HG02938 (cell line): ENCODE data around the gene FREM2.

Source experiments
- ATAC-seq: cut with Tn5 transposase; IDR thresholded peaks from one replicate; pipeline ENCODE4 v1.9.1; 2021; ENCODE audit warnings: mild to moderate bottlenecking, moderate library complexity; ENCODE audit not compliant: unreplicated experiment

FREM2 gene, protein sequence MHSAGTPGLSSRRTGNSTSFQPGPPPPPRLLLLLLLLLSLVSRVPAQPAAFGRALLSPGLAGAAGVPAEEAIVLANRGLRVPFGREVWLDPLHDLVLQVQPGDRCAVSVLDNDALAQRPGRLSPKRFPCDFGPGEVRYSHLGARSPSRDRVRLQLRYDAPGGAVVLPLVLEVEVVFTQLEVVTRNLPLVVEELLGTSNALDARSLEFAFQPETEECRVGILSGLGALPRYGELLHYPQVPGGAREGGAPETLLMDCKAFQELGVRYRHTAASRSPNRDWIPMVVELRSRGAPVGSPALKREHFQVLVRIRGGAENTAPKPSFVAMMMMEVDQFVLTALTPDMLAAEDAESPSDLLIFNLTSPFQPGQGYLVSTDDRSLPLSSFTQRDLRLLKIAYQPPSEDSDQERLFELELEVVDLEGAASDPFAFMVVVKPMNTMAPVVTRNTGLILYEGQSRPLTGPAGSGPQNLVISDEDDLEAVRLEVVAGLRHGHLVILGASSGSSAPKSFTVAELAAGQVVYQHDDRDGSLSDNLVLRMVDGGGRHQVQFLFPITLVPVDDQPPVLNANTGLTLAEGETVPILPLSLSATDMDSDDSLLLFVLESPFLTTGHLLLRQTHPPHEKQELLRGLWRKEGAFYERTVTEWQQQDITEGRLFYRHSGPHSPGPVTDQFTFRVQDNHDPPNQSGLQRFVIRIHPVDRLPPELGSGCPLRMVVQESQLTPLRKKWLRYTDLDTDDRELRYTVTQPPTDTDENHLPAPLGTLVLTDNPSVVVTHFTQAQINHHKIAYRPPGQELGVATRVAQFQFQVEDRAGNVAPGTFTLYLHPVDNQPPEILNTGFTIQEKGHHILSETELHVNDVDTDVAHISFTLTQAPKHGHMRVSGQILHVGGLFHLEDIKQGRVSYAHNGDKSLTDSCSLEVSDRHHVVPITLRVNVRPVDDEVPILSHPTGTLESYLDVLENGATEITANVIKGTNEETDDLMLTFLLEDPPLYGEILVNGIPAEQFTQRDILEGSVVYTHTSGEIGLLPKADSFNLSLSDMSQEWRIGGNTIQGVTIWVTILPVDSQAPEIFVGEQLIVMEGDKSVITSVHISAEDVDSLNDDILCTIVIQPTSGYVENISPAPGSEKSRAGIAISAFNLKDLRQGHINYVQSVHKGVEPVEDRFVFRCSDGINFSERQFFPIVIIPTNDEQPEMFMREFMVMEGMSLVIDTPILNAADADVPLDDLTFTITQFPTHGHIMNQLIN (N-terminal part only)

DNA sequence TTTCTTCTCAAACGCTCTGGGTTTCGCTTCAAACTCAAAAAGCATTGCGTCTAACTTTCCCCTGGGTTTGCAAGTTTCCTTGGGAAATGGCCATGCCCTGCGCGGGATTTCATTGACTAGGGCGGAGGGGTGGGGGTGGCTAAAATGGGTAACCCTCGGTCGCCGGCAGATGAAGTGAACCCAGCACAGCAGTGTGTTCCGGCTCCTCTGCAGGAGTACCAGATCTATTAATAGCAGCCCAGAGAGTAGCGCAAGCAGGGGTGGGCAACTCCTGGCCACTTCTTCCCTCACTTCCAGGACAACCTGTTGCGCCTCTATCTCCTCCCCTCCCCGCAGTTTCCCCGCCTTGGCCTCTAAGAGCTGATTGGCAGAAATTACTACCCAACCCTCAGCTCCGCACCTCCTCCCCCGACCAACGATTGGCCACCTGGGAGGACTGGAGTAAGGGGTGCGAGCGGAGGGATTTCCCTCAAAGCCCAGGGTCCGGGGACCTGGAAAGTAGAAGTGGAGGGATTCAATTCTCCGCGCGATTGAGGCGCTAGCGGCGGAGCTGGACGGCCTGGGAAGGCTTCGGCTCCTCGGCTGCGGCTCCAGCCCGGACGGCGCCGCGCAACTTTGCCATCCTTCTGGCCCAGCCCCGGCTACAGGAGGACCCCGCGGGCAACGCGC lies at the start of gene FREM2:
FREM2 (plus strand) TSS at position 501 of the 669 bp plus-strand sequence. CDS start 268 bp downstream, outside the sequence.
- no peak for ATAC-seq

DNA sequence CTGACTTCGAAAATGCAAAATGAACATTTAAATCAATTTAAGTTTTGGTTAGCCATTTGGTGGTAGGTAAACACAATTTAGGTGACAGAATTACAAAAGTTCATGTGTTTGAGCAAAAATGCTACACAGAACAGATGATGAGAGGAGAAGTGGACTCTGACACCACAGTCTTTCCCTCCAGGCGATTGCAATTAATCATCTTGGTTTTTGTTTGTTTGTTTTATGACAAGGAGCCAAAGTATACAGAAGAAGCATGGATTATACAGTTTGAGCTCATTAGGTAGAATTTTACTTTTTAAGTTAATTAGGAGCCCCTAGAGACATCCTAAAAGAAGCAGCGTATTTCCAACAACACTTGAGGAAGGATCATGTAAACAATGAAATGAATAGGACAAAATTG lies 49.3 kb upstream of the FREM2 start:
- no peak for ATAC-seq

DNA sequence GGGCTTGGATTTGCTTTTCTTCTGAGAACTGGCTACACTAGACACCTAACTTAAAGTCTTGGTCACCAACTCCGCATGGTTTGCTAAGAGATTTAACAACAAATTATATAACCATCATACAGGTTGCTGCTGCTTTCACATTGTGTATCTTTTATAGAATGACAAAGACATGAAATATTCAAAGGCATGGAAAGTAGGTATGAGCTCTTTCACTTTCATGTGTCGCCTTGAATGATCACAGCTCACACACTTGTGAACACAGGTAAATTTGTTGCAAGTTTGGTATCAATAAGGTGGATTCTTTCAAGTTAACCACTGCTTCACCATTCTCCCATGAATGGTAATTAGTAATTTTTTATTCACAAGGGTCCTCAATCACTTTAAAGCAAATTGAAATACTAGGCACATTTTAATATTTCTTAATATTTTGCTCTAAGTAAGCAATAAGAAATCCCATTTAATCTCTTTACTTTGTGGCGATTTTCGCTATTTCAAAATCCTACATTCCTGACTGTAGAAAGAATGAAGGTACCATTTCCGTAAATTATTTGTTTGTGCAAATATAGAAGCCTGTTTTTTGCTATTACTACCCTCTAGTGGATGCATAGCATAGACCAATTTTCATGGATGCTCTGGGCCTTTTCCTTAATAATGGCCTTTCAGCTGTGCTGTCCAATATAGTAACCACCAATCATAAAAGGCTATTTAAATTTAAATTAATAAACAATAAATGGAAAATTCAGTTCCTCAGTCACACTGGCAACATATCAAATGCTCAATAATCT lies 45.5 kb upstream of the FREM2 start:
- ATAC-seq = no peak

DNA sequence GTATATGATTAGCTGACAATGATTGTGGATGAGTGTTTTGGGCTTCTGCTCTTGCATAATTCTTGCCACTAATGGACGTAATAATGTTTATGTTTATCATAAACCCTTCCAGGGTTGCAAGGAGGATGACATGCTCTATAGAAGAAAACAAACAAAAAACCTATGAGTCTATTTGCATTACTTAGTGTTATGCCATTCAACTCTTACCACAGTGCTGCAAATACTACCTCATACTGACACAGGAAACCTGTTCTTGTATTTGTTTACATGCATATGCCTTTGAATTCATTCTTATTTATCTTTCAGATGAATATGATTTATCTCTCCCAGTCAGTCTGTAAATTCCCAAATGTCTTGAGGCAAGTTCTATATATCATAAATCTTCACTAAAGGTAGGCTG lies 39.6 kb upstream of the FREM2 start:
- ATAC-seq = no peak

DNA sequence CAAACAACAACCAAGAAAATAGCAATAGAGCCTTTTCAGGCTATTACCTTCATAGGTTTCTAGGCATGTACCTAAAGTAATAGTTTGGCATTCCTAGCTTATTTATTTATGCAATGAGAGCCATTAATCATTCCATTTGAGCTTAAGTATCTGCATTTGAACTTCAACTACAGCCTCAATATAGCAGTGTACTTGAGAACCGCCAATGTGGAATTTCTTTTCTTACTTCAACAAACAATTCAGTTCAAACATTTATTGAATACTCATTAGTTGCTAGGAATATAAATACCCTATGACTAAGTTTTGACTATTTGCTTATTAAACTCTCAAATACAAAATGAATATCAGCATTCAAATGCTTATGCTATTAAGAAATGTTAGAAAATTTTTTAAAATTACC lies 38.0 kb upstream of the FREM2 start:
- no peak for ATAC-seq

DNA sequence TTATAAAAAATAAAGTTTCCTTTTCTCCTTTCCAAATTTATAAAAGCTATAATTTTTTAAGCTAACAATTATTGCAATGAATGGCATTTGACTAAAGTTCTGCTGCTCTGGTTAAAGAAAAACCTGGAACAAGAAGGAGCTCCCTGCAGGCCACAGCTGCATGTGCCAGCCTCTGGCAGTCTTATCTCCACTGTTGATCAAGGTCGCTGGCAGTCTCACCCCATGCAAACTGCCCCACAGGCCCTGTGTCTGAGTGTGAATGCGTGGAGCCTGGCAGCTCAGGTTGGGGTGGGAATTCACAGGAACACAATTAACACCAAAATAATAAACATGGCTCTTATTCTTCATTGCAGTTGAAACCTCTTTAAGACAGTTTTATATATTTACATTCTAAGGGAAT lies 30.2 kb upstream of the FREM2 start:
- no peak for ATAC-seq

DNA sequence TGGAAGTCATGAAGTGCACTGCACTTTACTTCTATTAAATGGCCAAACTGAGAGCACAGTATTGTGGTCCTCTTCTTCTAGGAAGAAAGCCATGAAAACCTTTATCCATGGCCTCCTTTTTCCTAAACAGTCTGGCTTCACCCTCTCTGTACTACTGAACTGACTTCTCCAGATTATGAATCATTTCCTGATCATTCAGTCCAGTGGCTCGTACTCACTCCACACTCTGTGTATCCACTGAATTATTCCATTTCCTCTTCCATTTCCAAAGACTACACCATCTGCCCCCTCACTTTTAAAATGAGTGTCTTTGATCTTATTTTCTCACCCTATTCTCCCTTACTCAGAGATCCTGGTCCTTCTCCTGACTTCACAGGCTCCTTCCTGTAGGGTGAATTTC lies 29.7 kb upstream of the FREM2 start:
- ATAC-seq = no peak

DNA sequence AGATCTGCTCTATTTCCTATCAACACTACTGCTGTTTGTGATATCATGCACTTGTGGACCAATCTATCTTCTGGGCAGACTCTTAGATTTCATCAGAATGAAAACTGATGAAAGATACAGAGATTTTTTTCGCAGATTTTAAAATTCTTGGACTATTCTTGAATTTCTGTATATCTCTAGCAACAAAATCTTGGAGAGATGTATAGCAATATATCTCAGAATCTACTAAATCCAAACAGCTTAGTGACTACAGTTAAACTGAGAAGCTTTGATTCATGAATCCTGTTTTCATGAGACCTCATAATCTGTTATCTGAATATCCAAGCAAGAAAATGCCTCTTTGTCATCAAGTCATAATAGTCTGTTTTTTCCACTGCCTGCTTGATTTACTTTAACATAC lies 28.0 kb upstream of the FREM2 start:
- no peak for ATAC-seq

DNA sequence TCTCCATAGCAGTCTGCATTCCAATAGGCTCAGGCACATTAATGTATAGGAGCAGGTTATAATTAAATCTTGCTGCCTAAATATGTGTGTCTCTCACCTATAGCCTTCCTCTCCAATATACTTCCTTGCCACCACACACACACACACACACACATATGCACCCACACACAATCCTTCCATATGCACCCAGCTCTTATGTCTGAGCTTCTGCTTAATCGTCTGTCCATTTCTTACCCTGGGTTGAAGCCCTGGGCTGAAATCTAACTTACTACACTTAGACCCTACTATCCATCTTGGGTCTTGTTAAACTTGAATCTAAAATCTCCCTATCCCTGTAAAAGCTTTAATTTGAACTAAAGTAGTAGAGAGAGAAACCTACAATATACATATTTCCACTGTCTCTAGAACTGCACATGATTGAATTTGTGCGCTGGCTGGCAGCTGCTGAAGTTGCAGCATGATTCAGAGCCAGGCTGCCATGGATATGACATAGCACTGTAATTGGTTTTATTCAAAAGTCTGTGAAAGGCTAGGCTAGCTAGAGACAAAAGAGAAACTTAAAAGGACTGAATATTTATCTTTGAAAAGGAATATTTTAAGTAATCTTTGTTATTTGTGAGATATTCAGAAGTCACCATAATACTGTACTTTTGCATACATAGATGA lies 25.7 kb upstream of the FREM2 start:
- ATAC-seq = no peak

DNA sequence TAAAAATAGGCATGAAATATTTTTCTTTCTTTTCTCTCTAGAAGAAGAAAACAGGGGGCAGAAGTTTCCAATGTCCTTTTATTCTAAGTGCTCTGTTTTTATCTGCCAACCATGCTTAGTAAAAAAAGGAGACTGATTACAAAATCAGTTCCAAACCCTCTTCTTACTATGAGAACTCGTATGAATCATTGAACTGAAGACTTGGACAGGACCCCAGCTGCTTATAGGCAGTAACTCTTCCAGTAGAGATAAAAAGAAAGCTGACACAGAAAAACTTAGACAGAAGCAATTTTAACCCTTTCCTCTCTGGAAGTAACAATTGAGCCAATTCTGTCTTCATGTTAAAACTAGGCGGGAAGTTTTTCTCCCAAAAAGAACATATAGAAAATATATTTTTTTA lies 24.5 kb upstream of the FREM2 start:
- no peak for ATAC-seq

DNA sequence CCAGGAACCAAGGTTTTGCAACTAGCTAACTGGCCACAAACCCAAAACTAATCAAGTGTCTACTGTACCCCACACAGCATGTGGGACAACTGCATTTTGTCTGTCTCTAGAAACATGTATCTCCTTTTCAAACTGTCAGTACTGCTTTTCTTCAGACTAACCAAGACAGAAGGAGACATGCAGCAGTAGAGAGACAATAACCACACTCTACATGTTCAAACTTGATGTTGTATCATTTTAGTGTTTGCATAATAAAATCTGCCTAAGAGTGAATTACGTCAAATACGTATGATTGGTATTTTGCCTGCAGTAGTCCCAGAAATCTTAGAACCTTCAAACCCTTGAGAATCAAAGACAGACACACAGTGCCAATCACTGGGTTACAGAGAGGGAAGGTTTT lies 22.0 kb upstream of the FREM2 start:
- no peak for ATAC-seq

DNA sequence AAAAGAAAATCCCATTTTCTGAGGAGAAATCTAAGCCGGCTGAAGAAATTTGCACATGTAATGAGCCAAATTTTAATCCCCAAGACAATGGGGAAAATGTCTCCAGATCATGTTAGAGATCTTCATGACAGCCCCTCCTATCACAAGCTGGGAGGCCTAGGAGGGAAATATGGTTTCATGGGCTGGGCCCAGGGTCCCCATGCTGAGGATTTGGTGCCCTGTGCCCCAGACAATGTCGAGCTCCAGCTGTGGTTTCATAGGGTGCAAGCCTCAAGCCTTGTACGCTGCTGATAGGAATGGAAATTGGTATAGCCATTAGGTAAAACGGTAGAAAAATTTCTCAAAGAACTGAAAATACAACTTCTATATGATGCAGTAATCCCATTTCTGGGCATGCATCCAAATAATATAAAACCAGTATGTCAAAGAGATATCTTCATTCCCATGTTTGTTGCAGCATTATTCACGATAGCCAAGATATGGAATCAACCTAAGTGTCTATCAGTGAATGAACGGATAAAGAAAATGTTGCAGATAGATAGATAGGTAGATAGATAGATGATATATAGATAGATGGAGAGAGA lies 19.3 kb upstream of the FREM2 start:
- no peak for ATAC-seq

DNA sequence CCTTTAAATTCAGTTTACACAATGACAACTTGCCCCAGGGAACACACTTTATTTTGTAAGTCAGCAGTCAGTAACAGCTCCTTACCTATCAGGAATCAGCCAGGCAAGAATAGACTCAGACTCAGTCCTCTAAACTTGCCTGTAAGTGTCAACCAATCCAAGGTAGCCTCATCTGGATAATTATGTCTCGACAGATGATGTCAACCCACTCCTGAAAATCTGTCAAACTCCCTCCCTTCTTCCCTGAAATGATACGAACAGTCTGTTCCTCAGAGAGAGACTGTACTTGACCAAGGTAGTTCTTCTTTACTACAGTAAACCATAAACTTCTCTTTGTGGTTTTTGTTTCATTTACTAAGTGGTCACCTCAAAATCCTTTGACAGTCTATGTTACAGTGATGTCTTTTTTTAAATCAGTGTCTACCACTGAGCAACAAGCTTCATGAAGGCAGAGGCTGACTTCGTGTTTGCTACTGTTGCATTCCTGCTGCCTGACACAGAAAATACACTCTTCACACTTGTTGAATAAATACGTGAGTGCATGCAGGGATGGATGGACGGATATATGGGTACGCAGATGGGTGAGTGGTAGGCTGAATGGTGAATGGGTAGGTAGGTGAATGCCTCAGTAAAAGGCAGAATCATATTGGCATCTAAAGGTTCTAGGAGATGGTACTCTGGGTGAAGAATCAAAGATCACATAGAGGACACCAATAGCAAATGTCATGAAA lies 17.5 kb upstream of the FREM2 start:
- no peak for ATAC-seq

DNA sequence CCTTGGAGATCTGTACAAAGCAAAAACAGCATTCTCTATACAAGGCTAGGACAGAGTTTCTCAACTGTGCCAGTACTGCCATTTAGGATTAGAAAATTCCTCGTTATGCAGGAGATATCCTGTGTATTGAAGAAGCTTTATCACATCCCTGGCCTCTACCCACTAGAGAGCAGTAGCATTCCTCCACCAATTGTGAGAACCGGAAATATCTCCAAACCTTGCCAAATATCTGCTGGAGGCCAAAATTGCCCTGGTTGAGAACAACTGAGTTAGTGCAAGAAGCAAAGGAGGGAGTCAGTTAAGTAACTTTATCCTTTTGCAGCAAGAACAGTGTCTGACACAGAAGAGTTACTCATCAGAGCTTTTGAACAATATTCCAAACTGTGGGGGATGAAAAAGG lies 16.2 kb upstream of the FREM2 start:
- ATAC-seq = no peak

DNA sequence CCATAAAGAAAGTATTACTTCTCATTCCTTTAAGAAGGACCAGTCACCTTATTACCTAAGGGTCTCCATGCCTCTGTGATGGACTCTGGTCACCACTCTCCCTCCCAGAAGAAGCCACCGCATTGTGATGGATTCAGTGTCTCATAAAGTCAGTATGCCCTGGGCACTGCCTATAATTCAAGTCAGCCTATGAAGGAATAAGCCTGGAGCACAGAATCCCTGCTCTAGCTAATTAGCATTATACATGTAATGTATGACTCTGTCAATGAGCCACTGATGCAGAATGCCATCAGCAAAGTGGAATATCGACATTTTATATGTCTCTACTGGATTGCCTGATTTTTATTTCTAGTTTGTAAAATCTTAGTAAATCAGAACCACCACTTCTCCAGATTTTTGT lies 14.9 kb upstream of the FREM2 start:
- ATAC-seq = no peak

DNA sequence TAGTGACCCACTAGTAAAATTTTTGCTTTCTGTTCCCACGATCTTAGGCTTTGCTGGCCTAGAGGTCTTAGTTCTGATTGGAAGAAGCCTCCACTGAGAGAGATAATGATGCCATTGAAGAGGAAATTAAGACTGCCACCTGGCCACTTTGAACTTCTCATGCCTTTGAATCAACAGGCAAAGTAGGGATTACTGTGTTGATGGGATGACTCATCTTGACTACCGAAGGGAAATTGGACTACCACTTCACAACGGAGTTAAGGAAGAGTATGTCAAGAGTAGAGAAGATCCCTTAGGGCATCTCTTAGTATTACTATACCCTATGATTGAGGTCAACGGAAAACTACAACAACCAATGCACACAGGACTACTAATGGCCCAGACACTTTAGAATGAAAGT lies 12.7 kb upstream of the FREM2 start:
- ATAC-seq = no peak

DNA sequence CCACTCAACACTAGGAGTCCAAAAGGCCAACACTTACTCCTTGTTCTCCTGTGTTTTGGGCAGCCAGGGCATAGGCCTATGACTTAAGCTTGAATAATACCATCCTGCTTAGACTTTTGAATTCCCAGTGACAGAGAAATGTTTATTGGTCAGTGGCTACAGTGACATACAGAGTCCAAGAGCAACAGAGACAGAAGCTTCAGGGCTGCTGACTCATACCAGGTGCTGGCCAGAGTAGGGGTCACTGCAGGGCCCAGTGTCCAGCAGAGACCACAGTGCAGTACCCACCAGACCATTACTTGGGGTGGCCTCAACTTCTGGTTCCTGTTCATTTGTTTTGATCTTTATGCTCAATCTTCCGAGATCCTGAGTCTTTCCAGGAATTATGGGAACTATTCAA lies 6.0 kb upstream of the FREM2 start:
- no peak for ATAC-seq

DNA sequence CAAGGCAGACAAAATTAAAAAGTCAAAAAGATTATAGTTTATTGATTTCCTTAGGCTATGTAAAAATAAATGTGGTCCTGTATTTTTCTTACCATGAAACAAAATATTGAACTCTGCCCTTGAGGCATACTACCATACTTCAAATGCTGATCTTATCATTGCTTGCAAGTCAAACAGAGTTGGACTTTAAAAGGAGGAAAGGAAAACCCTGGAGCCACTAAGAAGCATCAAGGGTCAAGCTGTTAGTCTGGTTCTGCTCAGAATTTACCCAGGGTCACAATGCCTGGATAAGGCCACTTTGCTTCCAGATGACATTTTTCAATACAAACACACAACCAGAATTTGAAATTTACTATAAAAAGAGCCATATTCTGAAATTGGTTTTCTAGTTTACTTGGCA lies 2.2 kb upstream of the FREM2 start:
- ATAC-seq = no peak

DNA sequence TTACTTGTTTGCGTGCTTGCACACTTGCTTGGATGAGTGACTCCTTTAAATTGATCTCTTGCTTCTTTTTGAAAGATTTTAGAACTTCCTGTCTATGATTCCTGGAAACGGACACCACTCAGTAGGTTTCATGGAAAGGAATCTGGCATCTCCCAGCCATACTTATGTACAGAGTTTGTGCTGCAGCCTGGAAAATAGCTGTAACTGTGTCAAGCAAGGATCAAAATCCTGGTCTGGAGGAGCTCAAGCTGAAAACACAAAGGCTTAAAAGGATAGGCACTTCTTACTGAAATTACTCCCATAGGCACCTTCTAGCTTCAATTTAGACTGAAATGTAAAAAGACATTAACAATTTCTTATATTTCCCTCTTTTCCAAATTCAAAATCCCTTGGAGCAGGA lies 1.4 kb upstream of the FREM2 start:
- no peak for ATAC-seq
